ENCODE data around the gene MEPCE.
A peak's percentile ranks its signal among the peaks of the same experiment; 100 is the strongest.

DNA sequence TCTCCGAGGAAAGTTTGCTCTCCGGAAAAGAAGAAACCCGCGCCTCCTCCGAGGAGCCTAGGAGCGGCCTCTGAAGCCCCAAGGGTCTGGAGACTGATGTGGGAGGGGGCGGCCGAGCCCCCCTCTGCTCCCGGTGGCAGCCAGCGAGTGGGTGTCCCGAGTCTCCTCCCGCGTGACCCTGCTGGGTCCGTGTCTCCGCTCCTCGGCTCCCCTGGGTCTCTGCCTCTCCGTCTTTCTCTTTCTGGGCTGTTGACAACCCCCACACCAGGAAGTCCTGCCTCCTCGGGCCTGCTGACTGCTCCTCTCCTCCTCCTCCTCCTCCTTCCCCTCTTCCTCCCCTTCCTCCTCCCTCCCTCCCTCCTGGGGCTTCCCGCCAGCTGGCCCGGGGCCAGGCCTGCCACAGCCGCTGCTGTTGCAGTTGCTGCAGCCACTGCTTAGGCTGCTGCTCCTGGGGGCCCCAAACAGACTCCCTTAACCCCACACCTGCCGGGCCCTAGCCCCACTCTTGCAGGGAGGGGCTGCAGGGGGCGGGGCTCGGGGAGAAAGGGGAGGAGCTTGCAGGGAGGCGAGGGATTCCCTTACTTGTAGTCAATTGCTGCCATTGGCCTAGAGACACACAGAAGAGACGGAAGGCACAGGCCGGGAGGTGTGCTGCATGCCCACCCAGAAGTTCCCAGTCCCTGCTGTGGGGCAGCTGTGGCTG is 49.5 kb downstream of the MEPCE start, which contains the start of gene TSC22D4:
- TF ChIP-seq, protein P1, sequence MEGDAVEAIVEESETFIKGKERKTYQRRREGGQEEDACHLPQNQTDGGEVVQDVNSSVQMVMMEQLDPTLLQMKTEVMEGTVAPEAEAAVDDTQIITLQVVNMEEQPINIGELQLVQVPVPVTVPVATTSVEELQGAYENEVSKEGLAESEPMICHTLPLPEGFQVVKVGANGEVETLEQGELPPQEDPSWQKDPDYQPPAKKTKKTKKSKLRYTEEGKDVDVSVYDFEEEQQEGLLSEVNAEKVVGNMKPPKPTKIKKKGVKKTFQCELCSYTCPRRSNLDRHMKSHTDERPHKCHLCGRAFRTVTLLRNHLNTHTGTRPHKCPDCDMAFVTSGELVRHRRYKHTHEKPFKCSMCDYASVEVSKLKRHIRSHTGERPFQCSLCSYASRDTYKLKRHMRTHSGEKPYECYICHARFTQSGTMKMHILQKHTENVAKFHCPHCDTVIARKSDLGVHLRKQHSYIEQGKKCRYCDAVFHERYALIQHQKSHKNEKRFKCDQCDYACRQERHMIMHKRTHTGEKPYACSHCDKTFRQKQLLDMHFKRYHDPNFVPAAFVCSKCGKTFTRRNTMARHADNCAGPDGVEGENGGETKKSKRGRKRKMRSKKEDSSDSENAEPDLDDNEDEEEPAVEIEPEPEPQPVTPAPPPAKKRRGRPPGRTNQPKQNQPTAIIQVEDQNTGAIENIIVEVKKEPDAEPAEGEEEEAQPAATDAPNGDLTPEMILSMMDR (IDR thresholded peaks at IDR 0.05) = no peak
- peak; percentile 66 for TF ChIP-seq POLR2A (IDR thresholded peaks at IDR 0.05)

Measured in right lobe of liver (tissue), 4 donors.